Prostate gland (tissue), 2 donors: ENCODE results near the gene PANX1.

Experiments
- CTCF ChIP-seq, 4 experiments: fragments of 200-600 bp in 2 of 4; fragments of 450-650 bp in 2 of 4; sonication (generic) in 2 of 4; IDR thresholded peaks; 1 replicate in 3 of 4; 2 replicates in 1 of 4; pipeline ENCODE4 v1.5.1; 2016 to 2019; ENCODE audit warnings: antibody characterized with exemption in 4 of 4, mild to moderate bottlenecking in 2 of 4, moderate library complexity in 2 of 4
- POLR2A ChIP-seq: fragments of 450-650 bp; IDR thresholded peaks from one replicate; pipeline ENCODE4 v1.6.1; 2016; ENCODE audit warnings: antibody characterized with exemption, mild to moderate bottlenecking

- TF ChIP-seq CTCF (IDR thresholded peaks at IDR 0.05) (no peak), POLR2A (no peak)
These were observed 17.3 kb downstream of the PANX1 start for GRCh38 chr11:94145916-94146315.
